ENCODE data around the gene ZNF789.

ZNF789 gene

DNA sequence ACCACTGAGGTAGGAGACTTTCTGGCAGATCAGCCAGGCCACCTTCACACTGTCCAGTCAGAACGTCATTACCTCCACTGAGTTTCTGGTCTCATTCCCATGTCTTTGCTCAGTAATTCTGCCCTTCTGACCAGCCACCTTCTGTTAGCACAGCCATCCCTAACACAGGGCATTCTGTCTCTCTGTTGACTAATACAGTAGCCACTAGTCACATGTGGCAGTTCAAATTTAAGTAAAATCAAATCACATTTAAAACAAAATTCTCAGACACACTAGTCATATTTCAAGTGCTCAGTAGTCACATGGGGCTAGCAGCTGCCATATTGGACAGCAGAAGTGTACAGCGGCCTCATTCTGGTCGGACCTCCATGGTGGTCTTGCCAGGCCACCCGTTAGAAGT, 26.6 kb upstream of the ZNF789 start:
- Histone ChIP-seq H3K4me1 (ENCODE audit: control insufficient read depth, insufficient read depth, low read length, unreplicated experiment) (no peaks in the 10 kb centered on the region), H3K27me3 (ENCODE audit: insufficient read depth, low read length) (no peaks in the 10 kb centered on the region), H2AFZ (ENCODE audit: low read length, unreplicated experiment) (no peak overlapping the region), H3K4me3 (ENCODE audit: low read depth, low read length) (no peak overlapping the region), H3K27ac (ENCODE audit: low read depth, low read length) (no peak overlapping the region), H3K36me3 (ENCODE audit: insufficient read depth, low read length) (peaks cover 25% of the 10 kb centered on the region), H3K79me2 (ENCODE audit: control insufficient read depth, insufficient read depth, low read length, unreplicated experiment) (peaks cover 6% of the 10 kb centered on the region)

DNA sequence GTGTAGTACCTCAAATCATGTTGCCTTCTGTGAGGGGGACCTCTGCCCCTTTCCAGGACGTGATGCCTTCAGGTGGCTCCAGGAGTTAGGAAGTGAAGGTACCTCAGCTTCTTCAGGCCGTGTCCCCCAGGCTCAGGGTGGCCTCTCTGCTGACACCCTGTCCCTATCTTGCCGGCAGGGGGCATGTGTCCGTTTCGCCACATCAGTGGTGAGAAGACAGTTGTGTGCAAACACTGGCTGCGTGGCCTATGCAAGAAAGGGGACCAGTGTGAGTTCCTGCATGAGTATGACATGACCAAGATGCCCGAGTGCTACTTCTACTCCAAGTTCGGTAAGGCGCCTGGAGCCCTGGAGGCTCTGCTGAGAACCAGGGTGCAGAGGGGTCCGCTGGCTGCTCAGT, 24.7 kb upstream of the ZNF789 start:
- Histone ChIP-seq H3K27me3 (ENCODE audit: insufficient read depth, low read length) (no peaks in the 10 kb centered on the region), H3K36me3 (ENCODE audit: insufficient read depth, low read length) (peaks cover 21% of the 10 kb centered on the region), H2AFZ (ENCODE audit: low read length, unreplicated experiment) (no peak overlapping the region), H3K27ac (ENCODE audit: low read depth, low read length) (no peak overlapping the region), H3K79me2 (ENCODE audit: control insufficient read depth, insufficient read depth, low read length, unreplicated experiment) (peaks cover 1% of the 10 kb centered on the region), H3K4me3 (ENCODE audit: low read depth, low read length) (no peak overlapping the region), H3K4me1 (ENCODE audit: control insufficient read depth, insufficient read depth, low read length, unreplicated experiment) (no peaks in the 10 kb centered on the region)

DNA sequence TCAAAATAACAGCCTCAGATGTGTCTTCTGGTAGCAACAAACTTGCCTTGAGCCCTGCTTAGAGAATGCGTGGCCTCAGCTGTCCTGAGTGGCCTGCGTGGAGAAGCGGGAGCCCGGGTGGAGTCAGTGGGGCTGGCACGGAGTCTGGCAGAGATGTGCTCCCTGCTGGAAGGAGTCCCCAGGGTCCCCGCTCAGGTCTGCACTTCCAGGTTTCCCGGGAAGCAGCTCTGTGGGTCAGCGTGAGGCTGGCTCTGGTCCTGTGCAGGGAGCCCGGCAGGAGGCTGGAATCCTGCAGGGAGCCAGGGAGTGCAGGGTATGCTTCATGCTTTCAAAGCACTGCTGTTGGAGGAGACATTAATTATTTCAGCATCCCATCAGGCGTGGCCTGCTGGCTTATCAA, 23.8 kb upstream of the ZNF789 start:
- Histone ChIP-seq H3K79me2 (ENCODE audit: control insufficient read depth, insufficient read depth, low read length, unreplicated experiment) (no peaks in the 10 kb centered on the region), H3K27ac (ENCODE audit: low read depth, low read length) (no peak overlapping the region), H3K4me3 (ENCODE audit: low read depth, low read length) (no peak overlapping the region), H3K36me3 (ENCODE audit: insufficient read depth, low read length) (peaks cover 19% of the 10 kb centered on the region), H2AFZ (ENCODE audit: low read length, unreplicated experiment) (no peak overlapping the region), H3K4me1 (ENCODE audit: control insufficient read depth, insufficient read depth, low read length, unreplicated experiment) (no peaks in the 10 kb centered on the region), H3K27me3 (ENCODE audit: insufficient read depth, low read length) (no peaks in the 10 kb centered on the region)

DNA sequence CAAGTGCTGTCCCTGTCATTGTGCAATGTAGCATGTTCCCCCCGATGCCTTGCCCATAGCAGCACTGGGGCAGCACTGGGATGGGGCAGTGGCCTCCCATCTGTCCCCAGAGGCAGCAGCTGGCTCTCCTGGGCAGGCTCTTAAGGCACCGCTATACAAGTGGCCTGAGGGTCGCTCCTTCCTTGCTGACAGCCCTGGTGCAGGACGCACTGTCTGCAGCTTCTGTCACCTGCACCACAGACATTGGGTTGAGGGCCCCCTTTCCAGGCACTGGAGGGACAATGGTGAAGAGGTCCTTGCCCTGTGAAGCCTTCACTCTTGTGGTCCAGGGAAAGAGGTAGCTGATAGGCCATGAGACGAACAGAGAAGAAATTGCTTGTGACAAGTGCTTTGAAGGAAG, 23.4 kb upstream of the ZNF789 start:
- no peaks in the 10 kb centered on the region for H3K4me1 ChIP-seq (ENCODE audit: control insufficient read depth, insufficient read depth, low read length, unreplicated experiment)
- H3K27ac ChIP-seq (ENCODE audit: low read depth, low read length) = no peak overlapping the region
- H3K4me3 ChIP-seq (ENCODE audit: low read depth, low read length) = no peak overlapping the region
- peaks cover 24% of the 10 kb centered on the region for H3K36me3 ChIP-seq (ENCODE audit: insufficient read depth, low read length)
- H3K79me2 ChIP-seq (ENCODE audit: control insufficient read depth, insufficient read depth, low read length, unreplicated experiment) = no peaks in the 10 kb centered on the region
- no peak overlapping the region for H2AFZ ChIP-seq (ENCODE audit: low read length, unreplicated experiment)
- H3K27me3 ChIP-seq (ENCODE audit: insufficient read depth, low read length) = no peaks in the 10 kb centered on the region

DNA sequence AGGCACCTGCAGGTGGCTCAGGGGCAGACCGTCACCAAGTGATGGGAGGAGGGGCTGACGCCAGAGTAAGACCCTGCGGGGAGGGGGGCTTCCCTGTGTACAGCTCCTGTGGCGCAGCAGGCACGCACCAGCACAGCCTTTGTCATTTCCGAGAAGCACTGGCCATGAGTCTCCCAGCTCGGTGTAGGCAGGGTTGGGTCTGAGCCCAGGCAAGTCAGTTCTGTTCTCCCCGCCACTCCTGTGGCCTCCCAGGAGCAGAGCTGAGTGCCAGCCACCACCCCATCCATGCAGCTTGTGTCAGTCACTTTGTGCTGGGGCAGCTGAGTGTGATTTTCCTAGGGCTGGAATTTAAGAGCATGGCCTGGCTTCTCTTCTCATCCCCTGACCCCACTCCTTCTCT, 20.8 kb upstream of the ZNF789 start:
- Histone ChIP-seq H3K4me1 (ENCODE audit: control insufficient read depth, insufficient read depth, low read length, unreplicated experiment) (no peaks in the 10 kb centered on the region), H3K27me3 (ENCODE audit: insufficient read depth, low read length) (no peaks in the 10 kb centered on the region)

DNA sequence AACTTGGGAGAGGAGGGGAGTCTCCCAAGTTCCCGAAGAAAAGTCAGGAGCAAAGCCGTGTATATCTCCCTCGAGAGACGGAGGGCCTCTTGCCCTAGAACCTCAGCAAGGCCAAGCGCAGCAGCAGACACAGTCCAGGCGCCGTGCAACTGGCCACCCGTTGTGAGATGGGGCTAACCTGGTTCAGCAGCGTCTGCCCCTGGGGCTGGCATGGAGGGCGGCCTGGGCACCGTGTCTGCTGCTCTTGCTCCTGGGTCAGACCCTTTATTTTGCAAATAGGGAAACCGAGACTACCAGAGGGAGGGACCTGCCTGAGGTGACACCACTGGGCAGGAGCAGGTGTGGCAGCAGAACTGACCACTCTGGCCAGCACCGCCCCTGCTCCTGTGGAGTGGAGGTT, 20.1 kb upstream of the ZNF789 start:
- H3K79me2 ChIP-seq (ENCODE audit: control insufficient read depth, insufficient read depth, low read length, unreplicated experiment) = no peaks in the 10 kb centered on the region
- H3K4me1 ChIP-seq (ENCODE audit: control insufficient read depth, insufficient read depth, low read length, unreplicated experiment) = no peaks in the 10 kb centered on the region
- H3K27me3 ChIP-seq (ENCODE audit: insufficient read depth, low read length) = no peaks in the 10 kb centered on the region
- H3K36me3 ChIP-seq (ENCODE audit: insufficient read depth, low read length) = peaks cover 20% of the 10 kb centered on the region; the same call in 1 of the 2 replicates
- H3K27ac ChIP-seq (ENCODE audit: low read depth, low read length) = no peak overlapping the region
- no peak overlapping the region for H2AFZ ChIP-seq (ENCODE audit: low read length, unreplicated experiment)
- no peak overlapping the region for H3K4me3 ChIP-seq (ENCODE audit: low read depth, low read length)

More for the DNA sequence above, 20.8 kb upstream of the ZNF789 start:
- Histone ChIP-seq H2AFZ (ENCODE audit: low read length, unreplicated experiment) (no peak overlapping the region), H3K4me3 (ENCODE audit: low read depth, low read length) (no peak overlapping the region), H3K36me3 (ENCODE audit: insufficient read depth, low read length) (peaks cover 20% of the 10 kb centered on the region; the same call in 1 of the 2 replicates), H3K79me2 (ENCODE audit: control insufficient read depth, insufficient read depth, low read length, unreplicated experiment) (no peaks in the 10 kb centered on the region), H3K27ac (ENCODE audit: low read depth, low read length) (no peak overlapping the region)

DNA sequence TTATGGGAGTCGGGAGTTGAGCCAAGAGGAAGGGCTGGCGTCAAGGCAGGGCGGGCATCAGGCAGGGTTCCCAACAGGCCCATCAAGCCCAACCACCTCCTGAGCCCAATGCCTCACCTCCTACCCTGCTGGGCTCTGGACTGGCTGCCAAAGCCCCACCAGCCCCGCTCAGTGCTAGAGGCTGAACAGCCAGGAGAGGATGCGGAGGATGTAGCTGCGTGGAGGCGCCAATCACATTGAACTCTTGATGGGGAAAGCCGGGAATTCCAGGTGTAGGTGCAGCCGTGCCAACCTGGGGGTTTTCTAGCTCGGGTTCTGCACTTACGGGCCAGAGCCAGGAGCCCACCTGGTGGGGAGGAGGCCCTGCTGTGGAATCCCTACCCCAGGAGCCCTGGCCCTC, 19.6 kb upstream of the ZNF789 start:
- Histone ChIP-seq H3K36me3 (ENCODE audit: insufficient read depth, low read length) (peaks cover 20% of the 10 kb centered on the region; the same call in 1 of the 2 replicates), H3K4me3 (ENCODE audit: low read depth, low read length) (no peak overlapping the region), H3K79me2 (ENCODE audit: control insufficient read depth, insufficient read depth, low read length, unreplicated experiment) (no peaks in the 10 kb centered on the region), H2AFZ (ENCODE audit: low read length, unreplicated experiment) (no peak overlapping the region), H3K4me1 (ENCODE audit: control insufficient read depth, insufficient read depth, low read length, unreplicated experiment) (no peaks in the 10 kb centered on the region), H3K27ac (ENCODE audit: low read depth, low read length) (no peak overlapping the region), H3K27me3 (ENCODE audit: insufficient read depth, low read length) (no peaks in the 10 kb centered on the region)

DNA sequence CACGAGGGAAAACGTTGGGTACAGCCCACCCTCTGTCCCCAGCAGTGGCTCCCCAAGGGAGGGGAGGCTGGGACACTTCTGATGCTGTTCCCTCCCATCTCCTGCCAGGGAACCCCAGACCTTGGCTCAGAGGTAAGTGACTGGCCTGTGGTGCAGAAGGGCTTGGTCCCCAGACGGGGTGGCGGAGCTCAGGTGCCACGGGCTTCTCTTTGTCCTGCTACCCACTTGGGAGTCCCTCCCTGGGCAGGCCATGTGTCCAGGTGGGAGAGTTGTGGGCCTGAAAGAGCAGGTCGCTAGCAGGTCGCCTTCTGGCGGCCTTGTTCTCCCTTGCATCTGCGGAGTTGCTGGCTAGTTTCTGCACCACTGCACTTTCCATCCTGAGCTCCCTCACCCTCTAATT, 16.8 kb upstream of the ZNF789 start:
- H2AFZ ChIP-seq (ENCODE audit: low read length, unreplicated experiment) = no peak overlapping the region
- H3K4me3 ChIP-seq (ENCODE audit: low read depth, low read length) = no peak overlapping the region
- peaks cover 10% of the 10 kb centered on the region for H3K36me3 ChIP-seq (ENCODE audit: insufficient read depth, low read length)
- peaks cover 18% of the 10 kb centered on the region for H3K79me2 ChIP-seq (ENCODE audit: control insufficient read depth, insufficient read depth, low read length, unreplicated experiment)
- H3K27ac ChIP-seq (ENCODE audit: low read depth, low read length) = no peak overlapping the region
- no peaks in the 10 kb centered on the region for H3K27me3 ChIP-seq (ENCODE audit: insufficient read depth, low read length)
- no peaks in the 10 kb centered on the region for H3K4me1 ChIP-seq (ENCODE audit: control insufficient read depth, insufficient read depth, low read length, unreplicated experiment)

DNA sequence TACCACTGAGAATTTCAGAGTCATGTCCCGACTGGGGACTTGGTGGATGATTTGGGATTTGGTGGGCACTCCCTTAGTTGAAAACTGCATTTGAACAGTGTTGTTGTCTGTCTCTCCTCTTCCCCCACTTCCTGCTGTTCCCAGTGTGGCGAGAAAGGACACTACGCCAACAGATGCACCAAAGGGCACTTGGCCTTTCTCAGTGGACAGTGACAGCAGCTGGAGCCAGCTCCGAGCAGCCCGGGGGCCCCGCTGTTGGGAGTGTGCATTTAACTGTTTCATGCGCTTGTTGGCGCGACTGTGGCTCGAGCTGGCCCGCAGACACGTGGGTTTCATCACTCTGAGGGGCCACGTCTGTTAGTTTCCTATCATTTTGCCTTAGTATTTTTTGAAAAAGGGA, 16.4 kb upstream of the ZNF789 start:
- H3K4me1 ChIP-seq (ENCODE audit: control insufficient read depth, insufficient read depth, low read length, unreplicated experiment) = no peaks in the 10 kb centered on the region
- no peak overlapping the region for H3K27ac ChIP-seq (ENCODE audit: low read depth, low read length)
- H3K79me2 ChIP-seq (ENCODE audit: control insufficient read depth, insufficient read depth, low read length, unreplicated experiment) = peaks cover 22% of the 10 kb centered on the region
- peaks cover 10% of the 10 kb centered on the region for H3K36me3 ChIP-seq (ENCODE audit: insufficient read depth, low read length)
- no peak overlapping the region for H3K4me3 ChIP-seq (ENCODE audit: low read depth, low read length)
- H2AFZ ChIP-seq (ENCODE audit: low read length, unreplicated experiment) = no peak overlapping the region
- no peaks in the 10 kb centered on the region for H3K27me3 ChIP-seq (ENCODE audit: insufficient read depth, low read length)

DNA sequence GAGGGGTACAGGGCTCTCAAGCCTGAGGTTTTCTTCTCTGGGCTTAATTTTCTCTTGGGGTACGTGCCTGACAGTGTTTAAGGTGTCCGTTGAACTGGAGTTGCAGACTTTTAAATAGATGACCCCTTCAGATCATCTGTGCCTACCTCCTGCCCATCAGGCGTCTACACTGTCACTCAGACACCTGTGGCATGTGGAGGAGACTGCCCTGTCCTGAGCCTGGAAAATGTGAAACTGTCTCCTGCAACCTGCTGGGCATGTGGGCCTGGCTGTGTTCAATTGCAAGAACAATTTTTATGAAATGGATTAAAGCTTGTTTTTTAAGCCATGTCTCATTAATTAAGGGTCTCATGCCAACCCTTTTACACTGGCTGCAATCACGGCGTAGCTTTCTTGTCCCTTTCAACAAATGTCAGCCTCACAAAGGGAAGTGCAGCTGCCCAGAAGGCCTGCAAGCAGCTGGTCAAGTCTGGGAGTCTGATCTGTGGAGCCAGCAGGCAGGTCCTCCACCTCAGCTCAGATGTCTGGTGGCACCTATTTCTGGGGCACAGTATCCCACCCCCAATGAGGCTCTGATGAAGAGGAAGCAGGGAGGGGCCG, 15.5 kb upstream of the ZNF789 start:
- Histone ChIP-seq H3K27me3 (ENCODE audit: insufficient read depth, low read length) (no peaks in the 10 kb centered on the region), H3K27ac (ENCODE audit: low read depth, low read length) (no peak overlapping the region), H2AFZ (ENCODE audit: low read length, unreplicated experiment) (no peak overlapping the region), H3K79me2 (ENCODE audit: control insufficient read depth, insufficient read depth, low read length, unreplicated experiment) (peaks cover 30% of the 10 kb centered on the region), H3K36me3 (ENCODE audit: insufficient read depth, low read length) (peaks cover 10% of the 10 kb centered on the region), H3K4me3 (ENCODE audit: low read depth, low read length) (no peak overlapping the region), H3K4me1 (ENCODE audit: control insufficient read depth, insufficient read depth, low read length, unreplicated experiment) (no peaks in the 10 kb centered on the region)

DNA sequence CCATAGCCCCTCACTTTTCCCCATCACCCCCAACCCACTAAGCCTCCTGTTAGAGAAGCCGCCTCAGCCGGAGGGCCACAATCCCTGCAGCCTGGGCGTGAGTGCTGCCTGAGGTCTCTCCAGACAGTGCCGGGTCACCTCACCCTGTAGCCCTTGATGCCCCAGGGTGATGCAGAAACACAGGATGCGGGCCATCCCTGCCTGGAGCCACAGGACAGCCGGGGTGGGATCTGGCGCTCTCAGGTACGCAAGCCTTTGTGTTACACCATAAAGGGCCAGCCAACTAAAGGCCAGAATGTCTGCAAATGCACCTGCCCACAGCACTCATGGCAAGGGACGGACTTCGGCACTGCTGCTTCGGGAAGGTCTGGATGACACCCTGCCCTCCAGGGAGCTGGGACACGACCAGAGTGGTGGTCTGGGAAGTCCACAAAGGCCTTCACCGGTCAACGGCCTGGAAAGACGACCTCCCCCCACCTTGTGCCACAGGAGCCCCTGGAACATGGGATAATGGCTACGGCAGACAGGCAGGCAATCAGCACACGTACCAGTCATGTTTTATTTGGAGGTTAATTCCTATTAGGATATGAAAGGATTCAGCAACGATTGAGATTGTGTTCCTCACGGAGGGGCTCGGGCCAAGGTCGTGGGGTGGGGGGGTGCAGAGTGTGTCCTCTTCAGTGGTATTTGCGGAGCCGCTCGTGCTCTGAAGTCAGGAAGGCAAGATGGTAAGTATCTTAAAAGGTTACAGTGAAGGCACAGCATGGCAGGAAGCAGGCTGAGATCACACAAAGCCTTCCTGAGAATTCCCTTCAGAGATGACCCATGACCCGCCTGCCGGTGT, 14.8 kb upstream of the ZNF789 start:
- Histone ChIP-seq H3K36me3 (ENCODE audit: insufficient read depth, low read length) (peaks cover 10% of the 10 kb centered on the region), H3K79me2 (ENCODE audit: control insufficient read depth, insufficient read depth, low read length, unreplicated experiment) (peaks cover 36% of the 10 kb centered on the region), H2AFZ (ENCODE audit: low read length, unreplicated experiment) (no peak overlapping the region), H3K4me1 (ENCODE audit: control insufficient read depth, insufficient read depth, low read length, unreplicated experiment) (no peaks in the 10 kb centered on the region), H3K4me3 (ENCODE audit: low read depth, low read length) (no peak overlapping the region), H3K27me3 (ENCODE audit: insufficient read depth, low read length) (no peaks in the 10 kb centered on the region), H3K27ac (ENCODE audit: low read depth, low read length) (no peak overlapping the region)
